NCI-H510A (cell line): ENCODE data around the gene RINL.
"Not testable (repeated sequence)": the region's sequence is repeated elsewhere in the genome, so short reads cannot be mapped to it uniquely, and the experiment has no call there.

Experiments
- DNase-seq: peaks from one replicate; lab custom pipeline; 2025; lab: John Stamatoyannopoulos, UW

RINL gene

GRCh38 chr19:38905620-38906019, 27.5 kb upstream of the RINL start:
- no peak for DNase-seq

- DNase-seq, result no peak
Measured at GRCh38 chr19:38904581-38905539, 26.8 kb upstream of the RINL start.

GRCh38 chr19:38901683-38902082, 23.6 kb upstream of the RINL start:
- DNase-seq, result no peak

- no peak for DNase-seq
Measured at GRCh38 chr19:38900743-38901190, 22.7 kb upstream of the RINL start.

- no peak for DNase-seq
Measured at GRCh38 chr19:38900202-38900629, 22.1 kb upstream of the RINL start.

- peak; percentile 98 for DNase-seq
Measured at GRCh38 chr19:38899447-38900201, 21.5 kb upstream of the RINL start, which contains the start of the genes NFKBIB and SIRT2. NFKBIB (plus strand) TSS chr19:38899969; CDS start chr19:38900033, 64 bp downstream. SIRT2 (minus strand) TSS chr19:38899618; CDS start chr19:38899521, 97 bp downstream.

- DNase-seq, result no peak
Measured at GRCh38 chr19:38898788-38899446, 20.8 kb upstream of the RINL start.

- no peak for DNase-seq
Measured at GRCh38 chr19:38894968-38895367, 16.9 kb upstream of the RINL start.

GRCh38 chr19:38893341-38893771, 15.3 kb upstream of the RINL start:
- no peak for DNase-seq

- DNase-seq, result no peak
Measured at GRCh38 chr19:38892841-38893240, 14.8 kb upstream of the RINL start.

- DNase-seq, result no peak
Measured at GRCh38 chr19:38891771-38892170, 13.7 kb upstream of the RINL start.

- no peak for DNase-seq
Measured at GRCh38 chr19:38890686-38891085, 12.6 kb upstream of the RINL start.

- no peak for DNase-seq
Measured at GRCh38 chr19:38889803-38890202, 11.7 kb upstream of the RINL start.

GRCh38 chr19:38888876-38889275, 10.8 kb upstream of the RINL start:
- DNase-seq, result no peak

- not testable (repeated sequence) for DNase-seq
Measured at GRCh38 chr19:38884691-38885090, 6.6 kb upstream of the RINL start.

- DNase-seq, result no peak
Measured at GRCh38 chr19:38883286-38883685, 5.2 kb upstream of the RINL start.

- no peak for DNase-seq
Measured at GRCh38 chr19:38880882-38881609, 3.0 kb upstream of the RINL start.

- DNase-seq, result no peak
Measured at GRCh38 chr19:38880076-38880881, 2.2 kb upstream of the RINL start.

GRCh38 chr19:38879400-38879751, 1.3 kb upstream of the RINL start:
- DNase-seq, result no peak

- no peak for DNase-seq
Measured at GRCh38 chr19:38878575-38879399, 712 bp upstream of the RINL start.
